GM18909 (cell line): ENCODE results near the gene GALT.

Experiments used
- ATAC-seq: cut with Tn5 transposase; IDR thresholded peaks from one replicate; pipeline ENCODE4 v1.9.1; 2021; ENCODE audit warnings: mild to moderate bottlenecking; ENCODE audit not compliant: unreplicated experiment, poor library complexity

The GALT gene

GRCh38 chr9:34675048-34675714 lies 28.7 kb downstream of the GALT start:
- ATAC-seq: peak; percentile 40

- no peak for ATAC-seq
Measured at GRCh38 chr9:34675869-34676268, 29.4 kb downstream of the GALT start.

- ATAC-seq: no peak
Measured at GRCh38 chr9:34684145-34684544, 37.7 kb downstream of the GALT start.

GRCh38 chr9:34684816-34685215 lies 38.3 kb downstream of the GALT start:
- no peak for ATAC-seq

- ATAC-seq: no peak
Measured at GRCh38 chr9:34685591-34685990, 39.1 kb downstream of the GALT start.

- ATAC-seq: no peak
Measured at GRCh38 chr9:34686231-34686630, 39.8 kb downstream of the GALT start.

GRCh38 chr9:34686732-34687131 lies 40.3 kb downstream of the GALT start:
- ATAC-seq: no peak

- no peak for ATAC-seq
Measured at GRCh38 chr9:34687276-34688030, 41.0 kb downstream of the GALT start.

GRCh38 chr9:34688329-34689115 lies 42.0 kb downstream of the GALT start:
- no peak for ATAC-seq

- ATAC-seq: no peak
Measured at GRCh38 chr9:34689116-34689470, 42.6 kb downstream of the GALT start.

GRCh38 chr9:34689512-34689911 lies 43.0 kb downstream of the GALT start:
- ATAC-seq: no peak

- no peak for ATAC-seq
Measured at GRCh38 chr9:34690983-34691935, 44.8 kb downstream of the GALT start, which contains the start of gene CCL19. CCL19 (minus strand) TSS chr9:34691276; CDS start chr9:34691139, 137 bp downstream.

GRCh38 chr9:34691936-34692315 lies 45.5 kb downstream of the GALT start:
- no peak for ATAC-seq

- no peak for ATAC-seq
Measured at GRCh38 chr9:34693560-34693959, 47.1 kb downstream of the GALT start.

- ATAC-seq: no peak
Measured at GRCh38 chr9:34694811-34695210, 48.3 kb downstream of the GALT start.
